ENCODE measurements around the gene TLR8. TPM values are rescaled to one million over a fixed set of nuclear protein-coding genes. Genes with fewer than 3 reads are reported as not detected.

The TLR8 gene
- polyA plus RNA-seq, 1 of the 3 experiments (the other 2 are of a cell fraction), result not detected

DNA sequence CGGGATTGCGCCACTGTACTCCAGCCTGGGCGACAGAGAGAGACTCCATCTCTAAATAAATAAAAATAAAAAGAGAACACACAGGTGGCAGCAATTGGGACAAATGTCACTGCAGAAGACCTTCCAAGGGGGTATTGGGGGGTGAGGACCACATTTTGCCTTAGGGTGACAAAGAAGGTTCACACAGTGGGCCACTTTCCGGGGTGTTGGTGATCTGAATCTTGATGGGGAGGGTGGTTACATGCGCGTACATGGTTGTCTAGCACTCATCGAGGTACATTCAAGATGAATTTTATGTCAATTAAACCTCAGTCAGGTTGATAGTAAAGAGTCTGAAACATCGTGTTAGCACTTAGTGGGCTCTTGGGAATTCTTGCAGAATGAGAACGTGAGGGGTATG lies 48.0 kb downstream of the TLR8 start:
- Histone ChIP-seq H3K4me1 (ENCODE audit: control insufficient read depth in 1 of 2, insufficient read depth in 2 of 2, low read depth in 1 of 2, low read length in 1 of 2) (peaks cover 13 to 30% of the 10 kb centered on the region in 2 experiments; a peak in 3 of 4 replicates), H3K27ac (ENCODE audit: low read depth in 2 of 2, low read length in 1 of 2) (no peak overlapping the region), H3K9me3 (no peaks in the 10 kb centered on the region), H2AFZ (ENCODE audit: low read depth) (no peak overlapping the region), H3K9ac (no peak overlapping the region), H3K4me3 (ENCODE audit: low read depth in 2 of 2, low read length in 1 of 2) (no peak overlapping the region), H3K79me2 (ENCODE audit: insufficient read depth) (no peaks in the 10 kb centered on the region), H3K4me2 (no peak overlapping the region), H3K9me2 (no peaks in the 10 kb centered on the region), H4K20me1 (ENCODE audit: insufficient read depth) (no peaks in the 10 kb centered on the region), H3K36me3 (replicated peaks in 1 of 2; ENCODE audit: control insufficient read depth in 1 of 2, insufficient read depth in 2 of 2, low read length in 1 of 2) (no peaks in the 10 kb centered on the region), H3F3A (replicated peaks; ENCODE audit: insufficient read depth) (peaks cover 27% of the 10 kb centered on the region), H3K27me3 (ENCODE audit: insufficient read depth) (no peaks in the 10 kb centered on the region)
- no peak for TF ChIP-seq JUND (IDR thresholded peaks at IDR 0.05)
- TF ChIP-seq SIN3A (IDR thresholded peaks at IDR 0.05; ENCODE audit: borderline replicate concordance, low read depth, low read length), result no peak
- no peak for TF ChIP-seq MXI1 (IDR thresholded peaks at IDR 0.05; ENCODE audit: low read depth, low read length)
- TF ChIP-seq RCOR1 (IDR thresholded peaks at IDR 0.05; ENCODE audit: low read length), result no peak
- no peak for TF ChIP-seq RXRA (IDR thresholded peaks at IDR 0.05; ENCODE audit: borderline replicate concordance, low read depth)
- TF ChIP-seq CTCF (IDR thresholded peaks at IDR 0.05), result no peak
- TF ChIP-seq TEAD4 (IDR thresholded peaks at IDR 0.05; ENCODE audit: borderline replicate concordance, insufficient read depth), result no peak
- TF ChIP-seq, protein P1, sequence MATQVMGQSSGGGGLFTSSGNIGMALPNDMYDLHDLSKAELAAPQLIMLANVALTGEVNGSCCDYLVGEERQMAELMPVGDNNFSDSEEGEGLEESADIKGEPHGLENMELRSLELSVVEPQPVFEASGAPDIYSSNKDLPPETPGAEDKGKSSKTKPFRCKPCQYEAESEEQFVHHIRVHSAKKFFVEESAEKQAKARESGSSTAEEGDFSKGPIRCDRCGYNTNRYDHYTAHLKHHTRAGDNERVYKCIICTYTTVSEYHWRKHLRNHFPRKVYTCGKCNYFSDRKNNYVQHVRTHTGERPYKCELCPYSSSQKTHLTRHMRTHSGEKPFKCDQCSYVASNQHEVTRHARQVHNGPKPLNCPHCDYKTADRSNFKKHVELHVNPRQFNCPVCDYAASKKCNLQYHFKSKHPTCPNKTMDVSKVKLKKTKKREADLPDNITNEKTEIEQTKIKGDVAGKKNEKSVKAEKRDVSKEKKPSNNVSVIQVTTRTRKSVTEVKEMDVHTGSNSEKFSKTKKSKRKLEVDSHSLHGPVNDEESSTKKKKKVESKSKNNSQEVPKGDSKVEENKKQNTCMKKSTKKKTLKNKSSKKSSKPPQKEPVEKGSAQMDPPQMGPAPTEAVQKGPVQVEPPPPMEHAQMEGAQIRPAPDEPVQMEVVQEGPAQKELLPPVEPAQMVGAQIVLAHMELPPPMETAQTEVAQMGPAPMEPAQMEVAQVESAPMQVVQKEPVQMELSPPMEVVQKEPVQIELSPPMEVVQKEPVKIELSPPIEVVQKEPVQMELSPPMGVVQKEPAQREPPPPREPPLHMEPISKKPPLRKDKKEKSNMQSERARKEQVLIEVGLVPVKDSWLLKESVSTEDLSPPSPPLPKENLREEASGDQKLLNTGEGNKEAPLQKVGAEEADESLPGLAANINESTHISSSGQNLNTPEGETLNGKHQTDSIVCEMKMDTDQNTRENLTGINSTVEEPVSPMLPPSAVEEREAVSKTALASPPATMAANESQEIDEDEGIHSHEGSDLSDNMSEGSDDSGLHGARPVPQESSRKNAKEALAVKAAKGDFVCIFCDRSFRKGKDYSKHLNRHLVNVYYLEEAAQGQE (IDR thresholded peaks at IDR 0.05; ENCODE audit: low read depth, low read length), result no peak
- TF ChIP-seq POLR2AphosphoS5 (IDR thresholded peaks at IDR 0.05; ENCODE audit: low read depth, low read length), result no peak
- no peak for TF ChIP-seq TCF12 (IDR thresholded peaks at IDR 0.05)
- TF ChIP-seq SMC3 (IDR thresholded peaks at IDR 0.05; ENCODE audit: low read depth, low read length), result no peak
- no peak for TF ChIP-seq MAX (IDR thresholded peaks at IDR 0.05; ENCODE audit: low read depth)
- TF ChIP-seq FOXJ3 (CRISPR knock-in tag; IDR thresholded peaks at IDR 0.05), result no peak
- TF ChIP-seq YY1 (IDR thresholded peaks at IDR 0.05; ENCODE audit: low read depth), result no peak
- TF ChIP-seq TAF1 (IDR thresholded peaks at IDR 0.05; ENCODE audit: borderline replicate concordance, low read depth, low read length), result no peak
- TF ChIP-seq CHD2 (IDR thresholded peaks at IDR 0.05; ENCODE audit: low read length, partially characterized antibody), result no peak
- TF ChIP-seq ELF1 (IDR thresholded peaks at IDR 0.05), result no peak
- POLR2A ChIA-PET, result no interaction called here
- WGBS (ENCODE audit: low lambda C conversion rate), result 82% methylated on average over 9 of the region's 9 CpGs
- DNase-seq, result no peak
- CTCF ChIA-PET, result interaction anchor here (4.5 kb wide), 1 partner anchor 8 kb away, joined by 21 read pairs; no protein-coding TSS in a partner anchor

All from SK-N-SH (cell line).